HEK293T (cell line): ENCODE results near the gene SLC25A30.
"Not testable (repeated sequence)": the region's sequence is repeated elsewhere in the genome, so short reads cannot be mapped to it uniquely, and the experiment has no call there.

Source experiments
- CTCF ChIA-PET: fragments of 350-600 bp; formaldehyde crosslinking; extraction: SDS; loops from one replicate; lab custom pipeline; 2021; ENCODE audit warnings: antibody characterized with exemption, inconsistent platforms; lab: Yijun Ruan, JAX
- POLR2A ChIA-PET: fragments of 350-600 bp; formaldehyde crosslinking; extraction: SDS; loops from one replicate; lab custom pipeline; 2020; ENCODE audit warnings: antibody characterized with exemption, inconsistent platforms; lab: Yijun Ruan, JAX
- DNase-seq: peaks from one replicate; pipeline ENCODE4 v3.0.0; 2012; ENCODE audit warnings: mixed read lengths; ENCODE audit errors: extremely low spot score
- ARNT ChIP-seq: fragments of 450-650 bp; IDR thresholded peaks from 2 replicates; pipeline ENCODE4 v1.6.1; 2017; ENCODE audit warnings: mild to moderate bottlenecking
- BHLHE40 ChIP-seq: fragments of 450-650 bp; IDR thresholded peaks from 2 replicates; pipeline ENCODE4 v1.6.1; 2016; ENCODE audit warnings: mild to moderate bottlenecking, moderate library complexity, borderline replicate concordance
- CTBP1 ChIP-seq: fragments of 450-650 bp; IDR thresholded peaks from 2 replicates; pipeline ENCODE4 v1.6.1; 2016; ENCODE audit warnings: borderline replicate concordance
- ELF4 ChIP-seq: fragments of 450-650 bp; IDR thresholded peaks from 2 replicates; pipeline ENCODE4 v1.6.1; 2017; ENCODE audit warnings: antibody characterized with exemption
- FOXA1 ChIP-seq: fragments of 450-650 bp; IDR thresholded peaks from 2 replicates; pipeline ENCODE4 v1.6.1; 2016; ENCODE audit warnings: mild to moderate bottlenecking
- FOXK2 ChIP-seq: fragments of 450-650 bp; IDR thresholded peaks from 2 replicates; pipeline ENCODE4 v1.6.1; 2016; ENCODE audit warnings: mild to moderate bottlenecking
- FOXM1 ChIP-seq: fragments of 450-650 bp; IDR thresholded peaks from 2 replicates; pipeline ENCODE4 v1.6.1; 2017; ENCODE audit warnings: mild to moderate bottlenecking, borderline replicate concordance
- HDGF ChIP-seq: fragments of 450-650 bp; IDR thresholded peaks from 2 replicates; pipeline ENCODE4 v1.6.1; 2017; ENCODE audit warnings: antibody characterized with exemption, borderline replicate concordance
- L3MBTL2 ChIP-seq: fragments of 450-650 bp; conservative IDR thresholded peaks from 2 replicates; pipeline ENCODE4 v1.6.1; 2016; ENCODE audit warnings: mild to moderate bottlenecking
- LEF1 ChIP-seq: fragments of 450-650 bp; IDR thresholded peaks from 2 replicates; pipeline ENCODE4 v1.6.1; 2017; ENCODE audit warnings: mild to moderate bottlenecking, borderline replicate concordance
- NFRKB ChIP-seq: fragments of 450-650 bp; IDR thresholded peaks from 2 replicates; pipeline ENCODE4 v1.6.1; 2016; ENCODE audit warnings: mild to moderate bottlenecking, moderate library complexity
- PKNOX1 ChIP-seq: fragments of 450-650 bp; IDR thresholded peaks from 2 replicates; pipeline ENCODE4 v1.6.1; 2016
- SP1 ChIP-seq: fragments of 450-650 bp; IDR thresholded peaks from 2 replicates; pipeline ENCODE4 v1.6.1; 2017
- SUZ12 ChIP-seq: fragments of 450-650 bp; IDR thresholded peaks from 2 replicates; pipeline ENCODE4 v1.6.1; 2016; ENCODE audit warnings: mild to moderate bottlenecking
- TARDBP ChIP-seq: fragments of 450-650 bp; IDR thresholded peaks from 2 replicates; pipeline ENCODE4 v1.6.1; 2016
- ZNF384 ChIP-seq: fragments of 450-650 bp; IDR thresholded peaks from 2 replicates; pipeline ENCODE4 v1.6.1; 2016

SLC25A30 gene

GRCh38 chr13:45432737-45433380, 14.7 kb upstream of the SLC25A30 start:
- CTCF ChIA-PET = no interaction called here
- DNase-seq = no peak
- no peak for TF ChIP-seq CTBP1
- no peak for TF ChIP-seq SUZ12
- TF ChIP-seq FOXK2 = no peak
- no peak for TF ChIP-seq NFRKB
- no peak for TF ChIP-seq FOXM1
- no peak for TF ChIP-seq SP1
- no peak for TF ChIP-seq ZNF384
- TF ChIP-seq HDGF = no peak
- TF ChIP-seq ARNT = no peak
- TF ChIP-seq L3MBTL2 = no peak
- no peak for TF ChIP-seq ELF4
- no peak for TF ChIP-seq BHLHE40
- TF ChIP-seq TARDBP = no peak
- no peak for TF ChIP-seq LEF1
- TF ChIP-seq PKNOX1 = no peak
- POLR2A ChIA-PET = no interaction called here

GRCh38 chr13:45426056-45426841, 8.1 kb upstream of the SLC25A30 start:
- DNase-seq, POLR2A ChIA-PET: not testable (repeated sequence)
- CTCF ChIA-PET = interaction anchor here (0.6 kb wide), 2 partner anchors 153 to 1338 kb away, joined by 3 read pairs; no protein-coding TSS in a partner anchor

GRCh38 chr13:45422731-45423292, 4.6 kb upstream of the SLC25A30 start:
- no peak for DNase-seq
- CTCF ChIA-PET = no interaction called here
- TF ChIP-seq SUZ12 = no peak
- no peak for TF ChIP-seq LEF1
- TF ChIP-seq BHLHE40 = no peak
- TF ChIP-seq FOXA1 = no peak
- no peak for TF ChIP-seq TARDBP
- TF ChIP-seq ARNT = no peak
- TF ChIP-seq SP1 = no peak
- TF ChIP-seq FOXK2 = no peak
- TF ChIP-seq ELF4 = no peak
- TF ChIP-seq CTBP1 = no peak
- no peak for TF ChIP-seq PKNOX1
- TF ChIP-seq L3MBTL2 = no peak
- no peak for TF ChIP-seq NFRKB
- TF ChIP-seq ZNF384 = no peak
- no peak for TF ChIP-seq HDGF
- TF ChIP-seq FOXM1 = no peak
- POLR2A ChIA-PET = interaction anchor here (1.3 kb wide), 1 partner anchor 81 kb away, joined by 4 read pairs; the partner anchor contains the start of gene TPT1

GRCh38 chr13:45419945-45420344, 1.8 kb upstream of the SLC25A30 start:
- POLR2A ChIA-PET = no interaction called here
- CTCF ChIA-PET = no interaction called here
- TF ChIP-seq ARNT (no peak), SUZ12 (no peak), LEF1 (no peak), CTBP1 (no peak), PKNOX1 (no peak)

GRCh38 chr13:45419389-45419788, 1.2 kb upstream of the SLC25A30 start:
- POLR2A ChIA-PET = interaction anchor here (1.2 to 1.5 kb wide), 2 partner anchors 16 to 46 kb away, joined by 3 to 7 read pairs; partner anchors contain the start of gene COG3
- CTCF ChIA-PET, DNase-seq: not testable (repeated sequence)

More at GRCh38 chr13:45419945-45420344, 1.8 kb upstream of the SLC25A30 start:
- DNase-seq = no peak

GRCh38 chr13:45416516-45417128, 1.6 kb downstream of the SLC25A30 start:
- ChIA-PET CTCF (interaction anchor here (0.9 kb wide), 1 partner anchor 22 kb away, joined by 3 read pairs; no protein-coding TSS in a partner anchor), POLR2A (interaction anchor here (0.9 to 1.2 kb wide), 2 partner anchors 48 kb away, joined by 3 read pairs; partner anchors contain the start of gene COG3)
- DNase-seq = no peak
- no peak for TF ChIP-seq ELF4
- TF ChIP-seq TARDBP = no peak
- TF ChIP-seq SUZ12 = no peak
- TF ChIP-seq PKNOX1 = no peak
- no peak for TF ChIP-seq FOXK2
- TF ChIP-seq ARNT = no peak
- no peak for TF ChIP-seq ZNF384
- TF ChIP-seq LEF1 = no peak
